Measurements from ENCODE around the gene AGFG1. TPM values are rescaled to one million over a fixed set of nuclear protein-coding genes. Genes with fewer than 3 reads are reported as not detected.

Gene AGFG1
- total and polyA plus RNA-seq, 2 donors (not counting 1 experiment from before 2014, with no cell fraction given) = 28.7 to 83.3 TPM

GRCh38 chr2:227562581-227562980 lies 90.6 kb downstream of the AGFG1 start:
- Histone ChIP-seq H3K4me2 (replicated peaks; ENCODE audit: low read depth, low read length, poor library complexity, severe bottlenecking) (no peak overlapping the region), H3K9ac (ENCODE audit: low read length) (no peak overlapping the region), H3K27me3 (replicated peaks in 1 of 4; ENCODE audit: control extremely low read depth in 1 of 4, control insufficient read depth in 3 of 4, insufficient read depth in 4 of 4, low read length in 3 of 4) (no peaks in the 10 kb centered on the region), H3K4me1 (ENCODE audit: control insufficient read depth in 2 of 2, insufficient read depth in 2 of 2, low read length in 2 of 2) (no peaks in the 10 kb centered on the region), H3K79me2 (ENCODE audit: control insufficient read depth, insufficient read depth, low read length) (no peaks in the 10 kb centered on the region), H3K36me3 (replicated peaks in 1 of 2; ENCODE audit: control extremely low read depth in 1 of 2, control insufficient read depth in 1 of 2, extremely low read depth in 1 of 2, insufficient read depth in 2 of 2, low read length in 1 of 2) (peaks cover 0 to 3% of the 10 kb centered on the region in 2 experiments), H3K4me3 (ENCODE audit: control extremely low read depth in 1 of 5, extremely low read depth in 1 of 5, insufficient read depth in 1 of 5, low read depth in 2 of 5, low read length in 4 of 5) (no peak overlapping the region), H2AFZ (ENCODE audit: insufficient read depth, low read depth, low read length, poor library complexity, severe bottlenecking) (no peak overlapping the region), H4K20me1 (ENCODE audit: control insufficient read depth, insufficient read depth, low read length, poor library complexity, severe bottlenecking) (no peaks in the 10 kb centered on the region), H3K9me3 (ENCODE audit: control extremely low read depth in 1 of 3, control insufficient read depth in 2 of 3, insufficient read depth in 1 of 3, low read length in 2 of 3) (no peaks in the 10 kb centered on the region), H3K27ac (ENCODE audit: low read length in 2 of 2) (no peak overlapping the region)
- ATAC-seq (ENCODE audit: low read depth) = no peak
- ChIA-PET POLR2A (no interaction called here), CTCF (no interaction called here)
- TF ChIP-seq CTCF (IDR thresholded peaks at IDR 0.05) (no peak), EZH2 (IDR thresholded peaks at IDR 0.05; ENCODE audit: borderline replicate concordance, insufficient read depth, low read depth, low read length, poor library complexity, severe bottlenecking) (no peak)
- Mint-ChIP-seq H3K4me3 (no peak overlapping the region), H3K9me3 (ENCODE audit: insufficient read depth) (no peaks in the 10 kb centered on the region), H3K27me3 (no peaks in the 10 kb centered on the region), H3K4me1 (no peaks in the 10 kb centered on the region), H3K27ac (no peak overlapping the region)
- intact Hi-C loops (cut with micrococcal nuclease) = no loop called here
- DNase-seq = no peak

- no peak overlapping the region for H3K9ac ChIP-seq (ENCODE audit: low read length)
- H3K36me3 ChIP-seq (replicated peaks in 1 of 2; ENCODE audit: control extremely low read depth in 1 of 2, control insufficient read depth in 1 of 2, extremely low read depth in 1 of 2, insufficient read depth in 2 of 2, low read length in 1 of 2) = peaks cover 0 to 3% of the 10 kb centered on the region in 2 experiments
- DNase-seq (no peak), ATAC-seq (ENCODE audit: low read depth) (no peak)
- TF ChIP-seq CTCF (IDR thresholded peaks at IDR 0.05) (no peak), EZH2 (IDR thresholded peaks at IDR 0.05; ENCODE audit: borderline replicate concordance, insufficient read depth, low read depth, low read length, poor library complexity, severe bottlenecking) (no peak)
- H3K27me3 Mint-ChIP-seq = no peaks in the 10 kb centered on the region
- 100% methylated on average over 1 of the region's 1 CpG for WGBS (ENCODE audit: insufficient coverage)
- no peaks in the 10 kb centered on the region for H3K4me1 ChIP-seq (ENCODE audit: control insufficient read depth in 2 of 2, insufficient read depth in 2 of 2, low read length in 2 of 2)
- H3K27ac Mint-ChIP-seq = no peak overlapping the region
- H4K20me1 ChIP-seq (ENCODE audit: control insufficient read depth, insufficient read depth, low read length, poor library complexity, severe bottlenecking) = no peaks in the 10 kb centered on the region
- no peak overlapping the region for H3K4me3 ChIP-seq (ENCODE audit: control extremely low read depth in 1 of 5, extremely low read depth in 1 of 5, insufficient read depth in 1 of 5, low read depth in 2 of 5, low read length in 4 of 5)
- intact Hi-C loops (cut with micrococcal nuclease) = no loop called here
- no peaks in the 10 kb centered on the region for H3K4me1 Mint-ChIP-seq
- H2AFZ ChIP-seq (ENCODE audit: insufficient read depth, low read depth, low read length, poor library complexity, severe bottlenecking) = no peak overlapping the region
- ChIA-PET POLR2A (no interaction called here), CTCF (no interaction called here)
- H3K9me3 Mint-ChIP-seq (ENCODE audit: insufficient read depth) = no peaks in the 10 kb centered on the region
- H3K9me3 ChIP-seq (ENCODE audit: control extremely low read depth in 1 of 3, control insufficient read depth in 2 of 3, insufficient read depth in 1 of 3, low read length in 2 of 3) = no peaks in the 10 kb centered on the region
- H3K79me2 ChIP-seq (ENCODE audit: control insufficient read depth, insufficient read depth, low read length) = no peaks in the 10 kb centered on the region
- H3K27ac ChIP-seq (ENCODE audit: low read length in 2 of 2) = no peak overlapping the region
- no peaks in the 10 kb centered on the region for H3K27me3 ChIP-seq (replicated peaks in 1 of 4; ENCODE audit: control extremely low read depth in 1 of 4, control insufficient read depth in 3 of 4, insufficient read depth in 4 of 4, low read length in 3 of 4)
- no peak overlapping the region for H3K4me3 Mint-ChIP-seq
- no peak overlapping the region for H3K4me2 ChIP-seq (replicated peaks; ENCODE audit: low read depth, low read length, poor library complexity, severe bottlenecking)
Measured at GRCh38 chr2:227565080-227565479, 93.1 kb downstream of the AGFG1 start.

Data from B cell (primary cell).